Sigmoid colon (tissue), 7 donors: Measurements from ENCODE around the gene SLC19A1. TPM values are rescaled to one million over a fixed set of nuclear protein-coding genes. Genes with fewer than 3 reads are reported as not detected.

ENCODE experiments used
- DNase-seq: peaks from one replicate; pipeline ENCODE4 v3.0.0-alpha.2; 2019
- H3K27ac ChIP-seq, 4 donors: fragments of 200-600 bp; sonication (generic); one replicate each; pipeline ENCODE4 v1.5.1; 2016 to 2019; ENCODE audit warnings: mild to moderate bottlenecking in 1 of 4
- H3K27me3 ChIP-seq, 3 donors: fragments of 200-600 bp; sonication (generic); one replicate each; pipeline ENCODE4 v1.5.1; 2019; ENCODE audit warnings: mild to moderate bottlenecking in 1 of 3
- H3K36me3 ChIP-seq, 4 donors: fragments of 200-600 bp; sonication (generic); one replicate each; pipeline ENCODE4 v1.5.1; 2016 to 2019
- H3K4me1 ChIP-seq, 4 donors: fragments of 200-600 bp; sonication (generic); one replicate each; pipeline ENCODE4 v1.5.1; 2017 to 2019
- H3K4me3 ChIP-seq, 4 donors: fragments of 200-600 bp; sonication (generic); one replicate each; pipeline ENCODE4 v1.5.1; 2017 to 2019; ENCODE audit warnings: mild to moderate bottlenecking in 2 of 4, moderate library complexity in 1 of 4
- H3K9me3 ChIP-seq, 4 donors: fragments of 200-600 bp in 3 of 4; sonication (generic) in 3 of 4; one replicate each; pipeline versions ENCODE4 v1.5.1 to v1.6.1; 2013 to 2019
- CTCF ChIP-seq, 4 experiments: fragments of 450-650 bp in 3 of 4; fragments of 200-600 bp in 1 of 4; IDR thresholded peaks; one replicate each; pipeline ENCODE4 v1.5.1; 2016 to 2019; ENCODE audit warnings: antibody characterized with exemption in 4 of 4, mild to moderate bottlenecking in 3 of 4, moderate library complexity in 2 of 4
- EP300 ChIP-seq, 4 donors: sonication (generic); formaldehyde crosslinking; IDR thresholded peaks; one replicate each; pipeline ENCODE4 v1.6.1; 2017; ENCODE audit warnings: antibody characterized with exemption in 4 of 4
- POLR2A ChIP-seq, 2 donors: fragments of 450-650 bp; IDR thresholded peaks; one replicate each; pipeline ENCODE4 v1.6.1; 2016; ENCODE audit warnings: antibody characterized with exemption in 2 of 2, mild to moderate bottlenecking in 2 of 2, moderate library complexity in 2 of 2
- POLR2AphosphoS5 ChIP-seq, 4 donors: sonication (generic); formaldehyde crosslinking; IDR thresholded peaks; one replicate each; pipeline ENCODE4 v1.6.1; 2017; ENCODE audit warnings: antibody characterized with exemption in 4 of 4
- WGBS, 2 donors: extraction: QIAGEN DNeasy Blood & Tissue Kit; methylation state at CpG; one replicate each; pipeline ENCODE4 v1.1.7; 2013; 5-methylcytosine and 5-hydroxymethylcytosine counted together
- intact Hi-C: fragments of 100-400 bp; cut with DNase I; formaldehyde crosslinking; loops from one replicate; pipeline ENCODE4 v1.15.1; 2023
- polyA plus RNA-seq, 3 donors: library from polyadenylated mRNA; stranded (reverse); fragments of 200-250 nt; gene quantifications; one replicate each; pipeline ENCODE4 v1.2.3, GENCODE V29; 2013
- total RNA-seq, 4 donors: library from RNA; depleted of rRNA; stranded (reverse); fragments of >200 nt; gene quantifications; one replicate each; pipeline ENCODE4 v1.1.0, GENCODE V29; 2016
- donor health status: healthy with polysubstance abuse.
- donor health status: Bipolar disorder and iron deficiency.
- donor health status: healthy.

Gene SLC19A1
- total and polyA plus RNA-seq, 7 donors: 1.8 to 10.7 (median 2.5) TPM

DNA sequence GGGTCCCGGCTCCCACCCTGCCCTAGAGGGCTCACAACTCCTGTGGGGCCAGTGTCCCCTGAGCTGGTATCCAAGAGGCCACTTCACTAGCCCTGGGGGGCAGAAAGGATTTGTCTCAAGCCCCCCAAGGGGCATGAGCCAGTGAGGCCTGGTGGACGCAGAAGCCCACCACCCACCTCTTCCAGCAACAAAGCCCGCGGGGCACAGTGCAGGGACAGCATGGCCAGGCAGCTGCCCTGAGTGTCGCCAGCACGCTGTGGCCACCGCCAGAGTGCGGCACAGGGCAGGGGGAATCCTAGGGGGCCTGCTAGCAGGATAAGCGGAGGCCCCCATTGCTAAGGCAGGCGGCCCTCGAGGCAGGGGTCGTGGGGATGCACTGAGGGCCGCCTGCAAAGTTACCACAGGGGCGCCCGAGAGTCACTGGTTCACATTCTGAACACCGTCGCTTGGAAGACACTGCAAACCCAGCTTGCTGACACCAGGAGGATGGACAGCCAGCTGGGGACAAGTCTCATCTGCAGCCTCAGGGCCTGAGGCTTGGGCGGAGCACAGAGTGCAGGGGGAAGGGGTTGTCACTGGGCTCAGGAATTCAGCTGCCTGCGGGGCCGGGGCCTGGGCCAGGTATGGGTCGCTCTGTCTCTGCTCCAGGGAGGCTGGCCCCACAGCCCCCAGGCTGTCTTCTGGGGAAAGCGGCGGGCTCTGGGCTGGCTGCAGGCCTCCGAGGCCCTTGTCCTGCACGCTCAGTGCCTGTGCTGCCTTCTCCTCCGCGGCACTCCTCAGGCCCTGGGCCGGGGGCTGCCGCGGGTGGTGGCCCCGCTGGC, 26.8 kb downstream of the SLC19A1 start:
- Histone ChIP-seq H3K4me3 (no peak overlapping the region), H3K27ac (no peak overlapping the region), H3K27me3 (no peaks in the 10 kb centered on the region), H3K36me3 (peaks cover 0 to 15% (median 3%) of the 10 kb centered on the region in 4 donors), H3K4me1 (no peaks in the 10 kb centered on the region), H3K9me3 (peaks cover 1 to 6% (median 4%) of the 10 kb centered on the region in 4 donors)
- TF ChIP-seq EP300 (IDR thresholded peaks at IDR 0.05) (no peak), POLR2A (IDR thresholded peaks at IDR 0.05) (no peak), POLR2AphosphoS5 (IDR thresholded peaks at IDR 0.05) (no peak)
- DNase-seq: peak; percentile 50
- intact Hi-C loops: no loop called here
- 95 to 97% methylated on average over 31 of the region's 31 CpGs for WGBS, 2 donors

GRCh38 chr21:45514311-45515021, 27.8 kb downstream of the SLC19A1 start:
- Histone ChIP-seq H3K9me3 (peaks cover 0 to 5% (median 2%) of the 10 kb centered on the region in 4 donors), H3K4me1 (no peaks in the 10 kb centered on the region), H3K4me3 (no peak overlapping the region), H3K27ac (no peak overlapping the region), H3K27me3 (no peaks in the 10 kb centered on the region), H3K36me3 (peaks cover 0 to 25% (median 3%) of the 10 kb centered on the region in 4 donors)
- peak; percentile 61 for DNase-seq
- TF ChIP-seq POLR2A (IDR thresholded peaks at IDR 0.05): no peak
- no peak for TF ChIP-seq EP300 (IDR thresholded peaks at IDR 0.05)
- no peak for TF ChIP-seq CTCF (IDR thresholded peaks at IDR 0.05)
- no peak for TF ChIP-seq POLR2AphosphoS5 (IDR thresholded peaks at IDR 0.05)
- 90 to 93% methylated on average over 22 of the region's 22 CpGs for WGBS, 2 donors
- intact Hi-C loops: no loop called here

DNA sequence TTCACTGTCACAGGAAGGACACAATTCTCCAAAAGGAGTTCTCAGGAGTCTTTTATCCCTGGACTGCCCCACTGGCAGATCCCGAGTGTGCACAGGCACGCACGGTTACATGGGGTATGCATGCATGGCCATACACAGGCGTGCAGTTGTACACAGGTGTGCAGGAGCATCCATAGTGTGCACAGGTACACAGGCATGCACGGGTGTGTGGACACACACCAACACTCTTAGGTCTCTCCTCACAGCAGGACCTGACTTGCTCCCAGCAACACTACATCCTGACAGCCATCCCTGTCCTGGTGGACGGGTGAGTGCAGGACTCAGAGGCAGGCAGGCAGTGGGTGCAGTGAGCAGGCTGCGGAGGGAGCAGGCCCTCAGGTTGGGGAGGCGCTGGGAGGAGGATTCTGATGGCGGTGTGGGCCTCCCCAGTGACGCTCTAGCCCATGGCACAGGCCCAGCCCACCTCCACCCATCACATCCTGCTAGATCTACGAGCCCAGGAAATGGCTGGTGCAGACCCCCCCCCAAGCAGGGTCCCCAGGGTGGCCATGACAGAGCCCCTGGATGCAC, 28.4 kb downstream of the SLC19A1 start:
- TF ChIP-seq CTCF (IDR thresholded peaks at IDR 0.05): no peak
- TF ChIP-seq POLR2AphosphoS5 (IDR thresholded peaks at IDR 0.05): no peak
- no peak for TF ChIP-seq POLR2A (IDR thresholded peaks at IDR 0.05)
- TF ChIP-seq EP300 (IDR thresholded peaks at IDR 0.05): no peak
- peaks cover 0 to 2% (median 1%) of the 10 kb centered on the region in 4 donors for H3K9me3 ChIP-seq
- H3K36me3 ChIP-seq: peaks cover 0 to 30% (median 3%) of the 10 kb centered on the region in 4 donors
- no peaks in the 10 kb centered on the region for H3K4me1 ChIP-seq
- intact Hi-C loops: no loop called here
- no peak overlapping the region for H3K27ac ChIP-seq
- WGBS, 2 donors: 43 to 81% methylated on average over 11 of the region's 11 CpGs
- no peaks in the 10 kb centered on the region for H3K27me3 ChIP-seq
- no peak overlapping the region for H3K4me3 ChIP-seq
- DNase-seq: peak; percentile 29

- DNase-seq: peak; percentile 59
- TF ChIP-seq POLR2A (IDR thresholded peaks at IDR 0.05): no peak
- no peak for TF ChIP-seq POLR2AphosphoS5 (IDR thresholded peaks at IDR 0.05)
- TF ChIP-seq EP300 (IDR thresholded peaks at IDR 0.05): no peak
- TF ChIP-seq CTCF (IDR thresholded peaks at IDR 0.05): no peak
- intact Hi-C loops: no loop called here
- no peaks in the 10 kb centered on the region for H3K4me1 ChIP-seq
- peaks cover 0 to 30% (median 3%) of the 10 kb centered on the region in 4 donors for H3K36me3 ChIP-seq
- H3K27ac ChIP-seq: no peak overlapping the region
- H3K4me3 ChIP-seq: no peak overlapping the region
- no peaks in the 10 kb centered on the region for H3K27me3 ChIP-seq
- no peaks in the 10 kb centered on the region for H3K9me3 ChIP-seq
- WGBS, 2 donors: 46 to 77% methylated on average over 19 of the region's 19 CpGs
These were observed 29.1 kb downstream of the SLC19A1 start for GRCh38 chr21:45513003-45513717.
